Endodermal cell (in vitro differentiated cells): Measurements from ENCODE around the gene ADAMTS16. TPM values are rescaled to one million over a fixed set of nuclear protein-coding genes. Genes with fewer than 3 reads are reported as not detected.

Experiments
- DNase-seq: peaks from one replicate; pipeline ENCODE4 v3.0.0-alpha.2; 2017
- H3K27ac ChIP-seq: 2 replicates; pipeline ENCODE4 v1.5.1; 2013; ENCODE audit warnings: mild to moderate bottlenecking, low read depth, low read length, moderate library complexity
- H3K27me3 ChIP-seq: 2 replicates; pipeline ENCODE4 v1.6.1; 2013; ENCODE audit warnings: mild to moderate bottlenecking, low read length, moderate library complexity; ENCODE audit not compliant: insufficient read depth, control insufficient read depth, poor library complexity, severe bottlenecking
- H3K36me3 ChIP-seq: 2 replicates; pipeline ENCODE4 v1.7.0; 2013; ENCODE audit warnings: mild to moderate bottlenecking, low read length, moderate library complexity; ENCODE audit not compliant: control insufficient read depth, insufficient read depth
- H3K4me1 ChIP-seq: one replicate; pipeline ENCODE4 v1.7.0; 2013; ENCODE audit warnings: low read length; ENCODE audit not compliant: control insufficient read depth, insufficient read depth
- H3K4me3 ChIP-seq: 2 replicates; pipeline ENCODE4 v1.5.1; 2013; ENCODE audit warnings: mild to moderate bottlenecking, low read length, moderate library complexity
- H3K9ac ChIP-seq: 2 replicates; pipeline ENCODE4 v1.6.1; 2013; ENCODE audit warnings: mild to moderate bottlenecking, low read length, moderate library complexity; ENCODE audit not compliant: poor library complexity, severe bottlenecking; ENCODE audit errors: extremely low read depth
- H3K9me3 ChIP-seq: 2 replicates; pipeline ENCODE4 v1.6.1; 2013; ENCODE audit warnings: mild to moderate bottlenecking, low read length, moderate library complexity; ENCODE audit not compliant: control insufficient read depth
- H3K27ac Mint-ChIP-seq: 2 replicates; pipeline ENCODE4 v1.8.0; 2020; ENCODE audit warnings: mixed read lengths
- H3K27me3 Mint-ChIP-seq: 2 replicates; pipeline ENCODE4 v1.8.0; 2021; ENCODE audit warnings: mild to moderate bottlenecking, mixed read lengths; ENCODE audit not compliant: insufficient read depth
- H3K36me3 Mint-ChIP-seq: 2 replicates; pipeline ENCODE4 v1.8.0; 2020; ENCODE audit warnings: low read depth, mixed read lengths
- H3K4me1 Mint-ChIP-seq: 2 replicates; pipeline ENCODE4 v1.8.0; 2020; ENCODE audit warnings: mixed read lengths
- H3K4me3 Mint-ChIP-seq: 2 replicates; pipeline ENCODE4 v1.8.0; 2020; ENCODE audit warnings: mild to moderate bottlenecking, moderate library complexity, mixed read lengths
- H3K9me3 Mint-ChIP-seq: 2 replicates; pipeline ENCODE4 v1.8.0; 2020; ENCODE audit warnings: mild to moderate bottlenecking, mixed read lengths
- WGBS, 2 experiments: methylation state at CpG; one replicate each; pipeline versions ENCODE4 v1.1.5 to v1.1.7; 2013; ENCODE audit warnings: missing lambda C conversion rate in 2 of 2, mixed read lengths in 1 of 2; ENCODE audit not compliant: insufficient coverage in 1 of 2, insufficient read length in 1 of 2; 5-methylcytosine and 5-hydroxymethylcytosine counted together
- total RNA-seq, 2 donors: library from RNA; stranded (reverse); fragmentation: NEBNext Ultra II Directional in 1 of 2; extraction: Animal tissue kit (Norgen Biotek cat#: 25700) in 1 of 2; gene quantifications; 2 replicates in 1 of 2; 3 replicates in 1 of 2; pipeline ENCODE4 v1.2.1, GENCODE V29; 2021
- TF ChIP-seq, protein P1 (sequence below): fragments of 200-600 bp; sonication (generic); conservative IDR thresholded peaks from 2 replicates; pipeline ENCODE4 v1.5.0; 2021; ENCODE audit warnings: antibody characterized with exemption, mild to moderate bottlenecking

The ADAMTS16 gene
- total RNA-seq, 2 donors from 2014 or later = 0.77 to 7.4 TPM

DNA sequence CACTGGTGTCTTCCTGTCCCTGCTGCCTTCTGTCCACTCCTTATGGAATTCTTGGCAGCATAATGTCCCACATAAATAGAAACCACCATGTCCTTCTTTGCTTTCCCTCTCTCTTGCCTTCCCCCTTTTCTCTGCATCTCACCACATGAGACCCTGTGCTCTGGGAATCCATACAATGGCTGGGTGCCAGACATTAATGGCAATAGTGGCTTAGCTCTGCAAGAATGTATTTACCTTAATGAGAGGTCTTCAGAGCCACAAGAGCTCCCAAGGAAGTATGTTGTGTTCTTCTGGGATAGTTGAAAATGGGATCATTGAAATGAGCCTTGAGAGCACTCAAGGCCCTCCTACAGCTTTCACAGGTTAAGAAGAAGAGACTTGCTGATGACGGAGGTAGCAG, 58.7 kb downstream of the ADAMTS16 start:
- peaks cover 21% of the 10 kb centered on the region for H3K4me1 Mint-ChIP-seq
- TF ChIP-seq, protein P1, sequence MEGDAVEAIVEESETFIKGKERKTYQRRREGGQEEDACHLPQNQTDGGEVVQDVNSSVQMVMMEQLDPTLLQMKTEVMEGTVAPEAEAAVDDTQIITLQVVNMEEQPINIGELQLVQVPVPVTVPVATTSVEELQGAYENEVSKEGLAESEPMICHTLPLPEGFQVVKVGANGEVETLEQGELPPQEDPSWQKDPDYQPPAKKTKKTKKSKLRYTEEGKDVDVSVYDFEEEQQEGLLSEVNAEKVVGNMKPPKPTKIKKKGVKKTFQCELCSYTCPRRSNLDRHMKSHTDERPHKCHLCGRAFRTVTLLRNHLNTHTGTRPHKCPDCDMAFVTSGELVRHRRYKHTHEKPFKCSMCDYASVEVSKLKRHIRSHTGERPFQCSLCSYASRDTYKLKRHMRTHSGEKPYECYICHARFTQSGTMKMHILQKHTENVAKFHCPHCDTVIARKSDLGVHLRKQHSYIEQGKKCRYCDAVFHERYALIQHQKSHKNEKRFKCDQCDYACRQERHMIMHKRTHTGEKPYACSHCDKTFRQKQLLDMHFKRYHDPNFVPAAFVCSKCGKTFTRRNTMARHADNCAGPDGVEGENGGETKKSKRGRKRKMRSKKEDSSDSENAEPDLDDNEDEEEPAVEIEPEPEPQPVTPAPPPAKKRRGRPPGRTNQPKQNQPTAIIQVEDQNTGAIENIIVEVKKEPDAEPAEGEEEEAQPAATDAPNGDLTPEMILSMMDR = no peak
- H3K27me3 Mint-ChIP-seq = no peaks in the 10 kb centered on the region
- H3K27ac ChIP-seq = no peak overlapping the region
- no peak overlapping the region for H3K4me3 ChIP-seq
- H3K27me3 ChIP-seq = no peaks in the 10 kb centered on the region
- H3K4me3 Mint-ChIP-seq = no peak overlapping the region
- peaks cover 6% of the 10 kb centered on the region for H3K4me1 ChIP-seq
- H3K9ac ChIP-seq = no peak overlapping the region
- no peaks in the 10 kb centered on the region for H3K36me3 ChIP-seq
- peaks cover 7% of the 10 kb centered on the region for H3K36me3 Mint-ChIP-seq
- no CpG with 5 or more reads among the region's 1 CpG for WGBS, 2 experiments
- no peaks in the 10 kb centered on the region for H3K9me3 ChIP-seq
- H3K9me3 Mint-ChIP-seq = no peaks in the 10 kb centered on the region
- peak overlapping the region; percentile 77 for H3K27ac Mint-ChIP-seq
- peak; percentile 70 for DNase-seq

- no peaks in the 10 kb centered on the region for H3K27me3 Mint-ChIP-seq
- H3K9me3 Mint-ChIP-seq = no peaks in the 10 kb centered on the region
- no peak overlapping the region for H3K4me3 ChIP-seq
- no peaks in the 10 kb centered on the region for H3K36me3 ChIP-seq
- H3K36me3 Mint-ChIP-seq = peaks cover 9% of the 10 kb centered on the region
- no peaks in the 10 kb centered on the region for H3K27me3 ChIP-seq
- WGBS, 2 experiments = 67 to 70% methylated on average over 4 to 6 of the region's 6 CpGs
- H3K9me3 ChIP-seq = no peaks in the 10 kb centered on the region
- H3K4me1 Mint-ChIP-seq = peaks cover 21% of the 10 kb centered on the region
- peak; percentile 68 for DNase-seq
- no peak overlapping the region for H3K9ac ChIP-seq
- H3K27ac ChIP-seq = no peak overlapping the region
- H3K27ac Mint-ChIP-seq = peak overlapping the region; percentile 77
- peak overlapping the region; percentile 8 for H3K4me3 Mint-ChIP-seq
- TF ChIP-seq, protein P1 = no peak
- peaks cover 6% of the 10 kb centered on the region for H3K4me1 ChIP-seq
Observed at GRCh38 chr5:5199495-5199894, 59.4 kb downstream of the ADAMTS16 start.

- Mint-ChIP-seq H3K9me3 (no peaks in the 10 kb centered on the region), H3K36me3 (peaks cover 9% of the 10 kb centered on the region), H3K4me3 (no peak overlapping the region), H3K4me1 (peaks cover 21% of the 10 kb centered on the region), H3K27ac (no peak overlapping the region), H3K27me3 (no peaks in the 10 kb centered on the region)
- Histone ChIP-seq H3K9ac (no peak overlapping the region), H3K36me3 (no peaks in the 10 kb centered on the region), H3K4me3 (no peak overlapping the region), H3K4me1 (peaks cover 6% of the 10 kb centered on the region), H3K27me3 (no peaks in the 10 kb centered on the region), H3K9me3 (no peaks in the 10 kb centered on the region), H3K27ac (no peak overlapping the region)
- WGBS, 2 experiments = 86 to 94% methylated on average over 2 to 5 of the region's 5 CpGs
- TF ChIP-seq, protein P1 = no peak
- no peak for DNase-seq
Observed at GRCh38 chr5:5200133-5200532, 60.0 kb downstream of the ADAMTS16 start.
